NCI-H2171 (cell line): ENCODE measurements around the gene PDZD4.
"Not testable (repeated sequence)": the region's sequence is repeated elsewhere in the genome, so short reads cannot be mapped to it uniquely, and the experiment has no call there.

ENCODE experiments used
- DNase-seq: peaks from one replicate; lab custom pipeline; 2025; lab: John Stamatoyannopoulos, UW

PDZD4 gene

DNA sequence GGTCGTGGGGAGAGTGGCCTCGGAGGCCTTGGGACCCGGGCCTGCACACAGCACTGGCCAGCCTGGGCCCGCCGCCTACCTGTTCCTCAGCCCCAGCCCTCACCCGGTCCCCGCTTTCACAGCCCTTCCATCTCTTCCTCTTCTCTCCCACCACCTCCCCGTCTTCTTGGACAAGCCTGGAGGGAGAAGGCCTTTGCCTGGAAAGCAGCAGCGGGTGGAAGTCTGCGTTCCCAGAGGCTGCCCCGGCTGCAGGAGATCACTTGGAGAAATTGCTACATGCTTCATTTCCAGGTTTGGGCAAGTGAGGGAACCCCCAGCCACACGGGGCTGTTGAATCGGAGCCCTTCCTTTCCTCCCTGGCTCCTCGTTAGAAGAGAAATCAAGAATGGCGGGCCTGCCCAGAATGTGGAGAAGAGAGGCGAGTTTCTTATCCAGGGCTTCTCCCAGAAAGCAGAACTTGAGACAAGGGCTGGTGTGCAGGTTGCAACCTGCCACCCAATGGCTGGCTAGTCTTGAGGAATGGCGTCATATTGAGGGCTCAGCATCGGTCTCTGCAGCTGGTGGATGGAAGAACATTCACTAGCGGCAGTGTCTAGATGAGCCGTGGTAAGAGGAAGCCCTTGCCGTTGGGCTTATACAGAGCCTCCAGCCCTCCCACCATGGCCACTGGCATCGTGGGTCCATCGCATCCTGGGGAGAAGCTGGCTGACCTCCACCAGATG is 1.2 kb upstream of the PDZD4 start:
- no peak for DNase-seq

DNA sequence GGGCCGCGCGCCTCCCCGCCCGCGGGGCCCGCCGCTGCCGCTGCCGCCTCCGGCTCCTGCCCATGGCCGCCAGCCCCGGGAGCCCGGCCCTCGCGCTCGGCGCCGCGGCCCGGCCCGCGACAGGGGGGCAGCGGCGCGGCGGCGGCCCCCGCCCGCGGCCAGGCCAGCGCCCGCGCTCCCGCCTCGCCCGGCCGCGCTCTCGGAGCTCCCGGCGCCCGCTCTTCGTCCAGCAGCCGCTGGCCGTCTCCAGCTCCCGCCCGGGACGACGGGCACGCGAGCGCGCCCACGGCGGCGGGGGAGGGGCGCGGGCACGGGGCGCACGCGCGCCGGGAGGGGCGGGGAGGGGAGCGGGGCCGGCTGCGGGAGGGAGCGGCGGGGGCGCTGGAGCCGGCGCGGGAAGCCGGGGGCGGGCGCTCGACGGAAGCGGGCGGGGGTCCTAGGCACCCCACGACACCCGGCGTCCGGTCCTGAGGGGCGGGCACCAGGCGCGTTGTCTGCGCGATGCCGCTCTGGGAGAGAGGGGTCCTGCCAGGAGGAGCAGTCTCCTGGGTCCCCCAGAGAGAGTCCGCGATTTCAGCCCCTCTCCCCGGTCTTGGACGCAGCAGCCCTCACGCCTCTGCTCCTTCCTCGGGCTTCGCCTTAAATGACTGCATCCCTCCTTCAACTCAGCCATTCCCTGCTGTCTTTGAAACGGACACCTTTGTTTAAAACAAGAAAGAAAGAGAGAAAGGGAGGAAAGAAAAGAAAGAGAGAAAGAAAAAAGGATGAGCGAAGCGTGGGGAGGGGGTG is 490 bp upstream of the PDZD4 start:
- no peak for DNase-seq

DNA sequence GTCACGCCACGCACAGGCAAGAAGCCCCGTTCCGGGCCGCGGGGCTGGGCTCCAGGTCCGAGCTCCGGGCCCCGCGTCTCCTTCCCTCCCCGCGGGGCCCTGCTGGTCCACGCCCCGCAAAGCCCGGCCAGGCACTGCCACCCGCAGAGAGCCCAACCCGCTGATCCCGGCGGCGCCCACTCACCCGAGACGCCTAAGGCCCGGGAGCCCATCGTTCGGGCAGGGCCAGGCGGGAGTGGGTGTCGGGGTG is 870 bp downstream of the PDZD4 start:
- no peak for DNase-seq

DNA sequence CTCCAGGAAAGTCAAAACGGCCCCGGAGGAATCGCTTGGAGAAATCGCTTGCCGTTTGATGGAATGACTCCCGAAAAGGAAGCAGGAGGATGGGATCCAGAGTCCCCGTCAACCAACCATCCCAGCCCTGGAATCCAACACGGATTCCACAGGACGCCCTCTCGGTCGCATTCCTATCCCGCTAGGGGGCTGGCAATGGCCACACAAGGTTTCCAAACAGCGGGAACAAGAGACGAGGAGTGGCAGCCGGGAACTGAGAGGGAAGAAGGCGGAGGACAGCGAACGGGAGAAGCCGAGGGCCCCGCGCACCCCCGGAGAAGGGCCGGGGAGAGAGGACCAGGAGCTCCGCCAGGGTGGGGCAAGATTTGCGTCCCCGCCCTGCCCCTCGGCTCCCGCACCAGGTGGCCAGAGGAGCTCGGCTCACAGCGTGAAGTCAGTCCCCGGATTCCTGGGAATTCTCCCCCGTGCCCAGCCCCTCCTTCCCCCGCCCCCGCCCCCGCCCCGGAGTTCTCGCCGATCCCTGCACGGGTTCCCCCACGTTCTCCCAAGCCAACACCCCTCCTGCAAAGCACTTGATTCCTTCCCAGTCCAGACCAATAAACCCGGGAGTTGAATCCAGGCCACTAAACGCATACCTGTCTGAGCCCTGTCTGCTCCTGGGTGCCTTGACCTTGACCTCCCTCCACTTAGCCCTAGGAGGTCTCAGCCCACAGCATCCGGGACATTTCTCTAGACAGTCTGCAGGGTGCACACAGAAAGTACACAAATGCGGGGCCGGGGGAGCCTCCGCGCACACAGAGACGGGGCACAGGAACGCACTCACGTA is 1.4 kb downstream of the PDZD4 start:
- DNase-seq = no peak

DNA sequence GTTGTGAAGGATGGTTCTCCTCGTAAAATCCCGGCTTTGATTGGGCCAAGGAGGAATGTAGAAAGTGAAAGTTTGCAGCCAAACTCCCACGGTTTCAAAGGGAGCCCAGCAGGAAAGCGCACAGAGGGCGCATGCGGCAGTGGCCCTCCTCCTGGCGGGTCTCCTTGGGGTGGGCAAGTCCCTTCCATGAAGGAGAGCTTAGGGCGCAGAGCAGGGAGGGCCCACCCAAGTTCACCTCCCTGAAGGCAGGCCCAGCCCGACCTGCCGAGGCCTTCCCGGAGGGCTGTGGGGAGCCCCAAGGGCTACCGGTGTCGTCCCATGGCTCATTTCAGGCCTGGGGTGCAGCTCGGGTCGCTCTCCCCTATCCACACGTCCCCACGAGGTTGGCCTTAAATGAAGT is 2.0 kb downstream of the PDZD4 start:
- DNase-seq = no peak

DNA sequence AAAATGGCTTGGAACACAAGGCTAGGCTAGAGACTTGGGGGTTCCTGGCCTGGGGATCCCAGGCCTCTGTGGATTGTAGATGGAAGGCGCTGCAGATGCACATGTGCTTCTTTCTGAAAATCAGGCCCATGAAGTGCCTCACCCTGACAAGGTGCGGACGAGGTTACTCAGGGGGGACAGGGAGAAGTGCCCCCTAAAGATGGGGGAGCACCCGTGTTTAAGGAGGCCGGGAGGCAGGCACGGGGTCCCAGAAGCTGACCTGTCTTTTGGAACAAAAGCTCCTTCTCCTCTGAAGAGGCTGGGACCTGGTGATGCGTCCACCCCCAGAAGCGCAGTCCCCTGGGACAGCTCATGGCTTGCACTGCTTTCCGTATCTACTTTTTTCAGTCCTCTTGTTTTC is 2.4 kb downstream of the PDZD4 start:
- DNase-seq = no peak

DNA sequence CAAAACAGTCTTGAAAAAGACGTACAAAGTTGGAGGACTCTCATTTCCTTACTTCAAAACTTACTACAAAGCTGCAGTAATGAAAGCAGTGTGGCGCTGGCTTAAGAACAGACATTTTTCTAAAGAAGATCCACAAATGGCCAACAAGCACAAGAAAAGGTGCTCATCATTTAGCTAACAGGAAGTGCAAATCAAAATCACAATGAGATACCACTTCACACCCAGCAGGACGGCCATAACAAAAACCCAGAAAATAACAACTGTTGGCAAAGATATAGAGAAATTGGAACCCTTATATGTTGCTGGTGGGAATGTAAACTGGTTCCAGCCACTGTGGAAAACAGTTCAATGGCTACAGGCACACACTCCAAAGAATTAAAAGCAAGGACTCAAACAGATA is 3.3 kb downstream of the PDZD4 start:
- DNase-seq = no peak

DNA sequence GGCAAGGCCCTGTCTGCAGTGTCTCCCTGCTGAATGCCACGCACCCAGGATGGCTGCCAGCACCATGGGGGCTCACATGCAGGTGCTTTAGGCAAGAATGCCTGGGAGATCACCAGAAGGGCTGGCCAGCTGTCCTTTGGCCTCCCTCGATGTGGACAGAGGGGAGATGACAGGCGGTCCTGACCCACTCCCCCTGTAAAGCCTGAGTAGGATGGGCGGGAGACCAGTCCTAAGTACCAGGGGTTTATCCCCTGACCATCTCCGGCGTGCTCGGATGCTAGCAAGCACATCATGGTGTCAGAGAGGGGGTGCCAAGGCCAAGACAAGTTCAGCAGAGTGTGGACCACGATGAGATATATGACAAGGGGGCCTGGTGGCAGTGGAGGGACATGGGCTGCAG is 5.3 kb downstream of the PDZD4 start:
- no peak for DNase-seq

DNA sequence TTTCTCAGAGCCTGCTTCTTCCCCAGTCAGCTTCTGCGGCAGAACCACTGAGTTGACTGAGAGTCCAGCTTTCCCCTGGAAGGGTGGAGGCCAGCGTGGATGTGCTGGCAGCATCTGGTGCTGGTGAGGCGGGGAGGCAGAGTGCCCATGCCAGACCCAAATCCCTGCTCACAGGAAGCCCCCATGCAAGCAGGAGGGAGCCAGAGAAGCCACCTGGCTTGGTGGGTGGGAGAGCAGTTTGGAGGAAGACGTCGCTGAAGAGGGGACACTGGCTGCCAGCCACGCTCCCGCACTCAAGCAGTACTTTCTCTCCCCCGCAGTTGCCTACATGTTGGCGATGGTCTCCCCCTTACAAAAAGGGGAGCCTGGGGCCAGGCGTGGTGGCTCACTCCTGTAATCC is 6.0 kb downstream of the PDZD4 start:
- no peak for DNase-seq

DNA sequence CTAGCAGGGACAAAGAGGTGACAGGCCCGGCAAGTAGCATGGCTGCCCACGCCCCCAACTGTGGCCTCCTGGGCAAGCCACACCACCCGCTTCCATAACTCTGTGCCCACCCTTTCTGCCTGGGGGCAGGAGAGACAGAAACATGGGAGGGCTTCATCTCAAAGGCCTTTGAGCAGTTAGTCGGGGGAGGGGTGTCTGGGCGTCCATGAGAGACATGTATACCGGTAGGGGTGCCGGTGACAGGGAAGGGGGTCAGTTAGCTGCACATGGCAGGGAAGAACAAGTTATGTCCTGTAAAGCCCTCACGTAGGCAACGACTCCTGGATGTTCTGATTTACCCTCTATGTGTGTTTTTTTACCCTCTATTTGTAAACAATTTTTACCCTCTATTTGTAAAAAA is 9.3 kb downstream of the PDZD4 start:
- DNase-seq = no peak

DNA sequence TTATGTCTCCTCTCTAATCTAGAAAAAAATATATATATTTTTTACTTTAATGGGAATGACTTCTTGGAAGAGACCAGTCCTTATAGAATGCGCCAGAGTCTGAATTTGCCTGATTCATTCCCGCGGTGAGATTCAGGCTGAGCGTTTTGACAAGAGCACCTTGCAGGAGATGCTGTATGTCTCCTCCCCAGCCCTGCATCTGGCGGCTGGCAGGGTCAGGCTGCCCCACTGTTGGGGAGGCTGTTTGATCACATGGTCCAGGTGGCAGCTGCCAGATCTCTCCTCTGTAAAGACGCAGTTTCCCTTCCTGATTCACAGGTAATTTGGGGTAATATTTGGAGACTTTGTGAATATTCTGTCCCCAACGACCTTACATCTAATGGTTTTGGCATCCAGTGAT is 9.7 kb downstream of the PDZD4 start:
- peak; percentile 50 for DNase-seq

DNA sequence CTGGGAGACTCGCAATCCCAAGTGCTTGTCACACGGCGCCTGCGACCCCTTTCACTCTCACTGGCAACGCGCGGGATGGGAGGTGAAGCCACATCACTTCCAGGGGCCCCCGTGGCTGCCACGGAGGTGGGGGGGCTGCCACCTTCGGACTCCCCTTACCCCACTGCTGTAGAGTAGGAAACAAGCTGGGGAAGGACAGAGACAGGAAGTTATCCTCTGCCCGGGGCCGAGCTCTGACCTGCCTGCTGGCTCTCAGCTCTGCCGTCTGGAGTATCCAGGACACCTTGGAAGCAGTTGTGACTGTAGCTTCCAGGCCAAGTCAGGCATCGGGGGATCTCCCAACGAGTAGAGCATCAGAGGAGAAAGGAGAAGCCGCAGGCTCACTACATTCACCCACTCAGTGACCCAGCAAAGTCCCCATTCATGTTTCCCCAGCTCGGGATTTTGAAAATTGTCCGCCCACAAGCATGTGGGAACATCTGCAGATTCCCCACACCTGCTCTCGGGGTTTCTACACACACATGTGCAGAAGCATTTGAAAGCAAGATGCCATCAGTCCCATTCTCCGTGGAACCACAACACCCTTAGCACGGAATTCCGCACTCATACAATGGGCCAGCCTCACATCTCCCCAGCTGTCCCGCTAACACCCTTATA is 10.8 kb downstream of the PDZD4 start:
- no peak for DNase-seq

DNA sequence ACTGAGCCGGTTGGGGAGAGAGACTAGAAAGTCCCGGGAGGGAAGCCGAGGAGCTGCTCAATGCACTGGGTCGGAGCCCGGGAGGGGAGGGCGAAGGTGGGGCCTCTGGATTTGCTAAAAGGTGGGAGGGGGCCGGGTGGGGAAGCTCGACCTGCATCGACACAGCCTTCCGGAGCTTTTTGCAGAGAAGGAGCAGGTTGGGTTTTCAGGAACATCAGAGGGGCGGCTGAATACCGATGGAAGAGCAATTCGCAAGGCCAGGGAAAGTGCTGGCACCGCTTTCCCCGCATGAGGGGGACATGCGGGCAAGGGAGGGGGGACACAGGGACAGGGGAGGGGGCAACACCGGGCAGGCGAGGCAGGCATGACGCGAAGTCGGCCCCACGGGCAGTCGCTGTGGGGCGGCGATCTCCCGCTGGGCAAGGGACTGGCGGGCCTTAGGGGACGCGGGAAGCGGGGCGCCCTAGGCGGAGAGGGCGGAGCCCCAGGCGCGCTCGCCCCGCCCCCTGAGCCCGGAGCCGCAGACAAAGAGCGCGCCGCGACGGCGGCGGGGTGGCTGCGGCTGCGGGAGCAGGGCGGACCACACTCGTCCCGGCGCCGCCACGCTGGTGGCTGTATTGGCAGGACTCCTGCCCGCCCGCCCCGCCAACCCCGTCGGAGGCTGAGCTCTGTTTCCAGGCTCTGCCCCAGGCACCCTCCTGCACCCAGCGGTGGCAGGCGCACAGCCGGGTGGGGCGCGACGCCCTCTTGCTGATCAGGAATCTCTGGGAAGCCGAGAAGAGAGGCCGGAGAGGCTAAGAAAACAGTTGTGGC is 11.6 kb downstream of the PDZD4 start:
- peak; percentile 37 for DNase-seq

DNA sequence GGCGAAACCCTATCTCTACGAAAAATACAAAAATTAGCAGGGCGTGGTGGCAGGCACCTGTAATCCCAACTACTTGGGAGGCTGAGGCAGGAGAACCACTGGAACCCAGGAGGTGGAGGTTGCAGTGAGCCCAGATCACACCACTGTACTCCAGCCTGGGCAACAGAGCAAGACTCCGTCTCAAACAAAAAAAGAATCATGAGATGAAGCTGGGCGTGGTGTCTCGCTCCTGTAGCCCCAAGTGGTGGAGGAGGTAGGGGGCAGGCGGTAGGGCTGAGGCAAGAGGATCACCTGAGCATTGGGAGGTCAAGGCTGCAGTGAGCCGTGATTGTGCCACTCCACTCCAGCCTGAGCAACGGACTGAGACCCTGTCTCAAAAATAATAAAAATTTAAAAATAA is 12.3 kb downstream of the PDZD4 start:
- not testable (repeated sequence) for DNase-seq

DNA sequence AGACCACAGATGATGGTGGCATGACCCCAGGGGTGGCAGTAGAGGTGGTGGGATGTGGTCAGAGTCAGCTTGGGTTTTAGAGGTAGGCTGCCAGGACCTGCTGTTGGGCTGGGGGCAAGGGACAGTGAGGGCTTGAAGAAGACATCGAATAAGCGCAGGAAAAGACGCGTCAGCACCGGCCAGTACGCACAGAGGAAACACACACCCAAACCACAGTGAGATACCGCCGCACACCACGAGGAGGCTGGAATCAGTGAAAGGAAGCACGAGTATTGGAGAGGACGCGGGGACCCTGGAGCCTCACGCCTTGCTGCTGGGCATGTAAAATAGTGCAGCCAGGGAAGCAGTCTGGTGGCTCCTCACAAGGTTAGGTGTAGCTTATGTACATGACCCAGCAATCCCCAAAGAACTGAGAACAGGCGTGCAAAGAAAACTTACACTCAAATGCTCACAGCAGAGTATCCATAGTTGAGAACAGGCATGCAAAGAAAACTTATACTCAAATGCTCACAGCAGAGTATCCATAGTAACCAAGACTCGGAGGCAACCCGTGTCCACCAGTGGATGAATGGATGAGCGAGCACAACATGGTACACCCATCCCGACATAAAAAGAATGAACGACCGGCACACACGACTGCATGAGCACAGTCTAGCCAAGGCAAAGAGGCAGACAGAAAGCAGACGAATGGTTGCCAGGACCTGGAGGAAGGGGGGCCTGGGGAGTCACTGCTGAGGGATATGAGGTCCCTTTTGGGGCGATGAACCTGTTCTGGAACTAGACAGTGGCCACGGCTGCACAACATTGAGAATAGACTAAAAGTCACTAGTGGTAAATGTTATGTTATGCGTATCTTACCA is 13.3 kb downstream of the PDZD4 start:
- DNase-seq = no peak

DNA sequence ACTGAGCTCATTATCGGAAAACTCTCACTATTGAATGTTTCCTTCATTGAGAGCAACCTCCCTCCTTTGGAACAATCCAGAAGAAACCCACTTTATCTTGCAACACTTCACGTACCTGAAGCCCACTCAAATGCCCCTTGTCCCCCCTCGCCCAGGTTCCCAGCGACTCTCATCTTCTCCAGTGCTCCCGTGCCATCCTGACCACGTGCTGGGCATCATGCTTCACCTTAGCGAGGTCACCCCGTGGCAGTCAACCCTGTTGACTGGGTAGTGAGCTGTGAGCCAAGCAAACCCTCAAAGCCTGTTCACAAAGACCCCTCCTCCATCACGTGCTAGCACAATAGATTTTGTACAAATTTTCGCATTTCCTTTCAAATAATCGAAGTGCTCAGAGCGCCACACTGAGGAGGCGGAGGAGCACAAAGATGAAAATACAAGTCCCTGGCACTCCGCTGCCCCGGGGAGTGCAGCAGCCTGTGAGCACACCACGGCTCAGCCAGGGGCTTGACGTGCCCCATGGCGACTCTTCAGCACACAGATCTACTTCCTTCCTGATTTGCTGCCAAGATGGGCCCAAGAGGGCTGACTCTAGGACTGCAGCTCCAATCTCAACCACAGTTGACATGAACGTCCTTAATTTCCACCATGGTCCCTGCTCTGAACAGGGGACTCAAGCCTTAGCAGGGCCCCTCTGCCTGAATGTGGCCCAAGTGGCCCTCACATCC is 15.6 kb downstream of the PDZD4 start:
- no peak for DNase-seq

DNA sequence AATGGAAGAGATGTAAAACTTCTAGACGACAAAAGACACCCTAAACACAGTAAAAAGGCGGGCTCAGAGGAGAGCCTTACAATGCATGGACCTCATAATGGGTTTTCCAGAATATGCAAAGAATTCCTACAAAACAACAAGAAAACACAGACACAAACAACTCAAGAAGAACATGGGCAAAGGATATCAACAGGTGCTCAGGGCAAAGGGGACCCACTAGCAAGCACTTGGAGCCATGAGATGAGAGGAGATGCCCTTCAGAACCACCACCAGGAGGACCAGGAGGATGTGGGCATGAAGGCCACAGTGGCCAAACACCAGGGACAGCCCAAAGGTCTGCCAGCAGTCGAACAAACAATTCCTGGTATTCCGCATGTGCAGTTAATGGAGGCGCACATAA is 17.2 kb downstream of the PDZD4 start:
- no peak for DNase-seq

DNA sequence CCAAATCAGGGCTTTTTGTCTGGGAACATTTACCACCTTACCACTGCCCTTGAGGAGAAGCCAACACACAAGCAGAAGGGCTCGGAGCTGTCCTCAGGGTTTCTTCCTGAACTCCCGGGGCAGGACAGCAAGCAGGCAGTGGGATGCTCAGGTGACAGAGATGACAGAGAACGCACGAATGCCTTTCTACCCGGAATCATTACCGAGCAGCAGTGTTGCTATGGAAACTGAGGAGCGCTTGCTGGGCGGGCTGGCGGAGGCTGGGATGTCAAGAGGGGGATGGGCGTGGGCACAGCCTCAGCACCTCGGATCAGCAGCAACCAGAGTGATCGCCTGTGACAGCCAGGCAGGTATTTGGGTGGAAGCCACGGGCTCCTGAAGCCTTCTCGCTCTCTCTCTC is 18.1 kb downstream of the PDZD4 start:
- DNase-seq = no peak

DNA sequence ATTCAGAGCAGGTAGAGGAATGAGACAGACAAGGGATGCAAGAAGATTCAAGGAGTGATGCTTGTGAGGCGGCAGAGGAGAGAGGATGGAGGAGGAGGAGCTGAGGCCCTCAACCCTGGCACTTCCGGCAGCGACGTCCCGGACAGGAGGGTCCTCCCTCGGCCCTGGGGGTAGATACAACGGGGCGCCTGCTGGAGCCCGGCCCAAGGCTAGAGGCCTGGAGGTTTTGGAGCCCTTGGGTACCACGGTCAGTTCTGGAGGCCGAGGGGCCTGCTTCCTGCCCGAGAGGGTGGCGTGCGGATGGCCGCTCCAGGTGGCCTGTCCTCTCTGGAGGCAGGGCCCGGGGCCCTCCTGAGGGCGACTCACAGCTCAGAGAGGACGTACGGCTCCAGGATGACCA is 22.4 kb downstream of the PDZD4 start:
- no peak for DNase-seq

DNA sequence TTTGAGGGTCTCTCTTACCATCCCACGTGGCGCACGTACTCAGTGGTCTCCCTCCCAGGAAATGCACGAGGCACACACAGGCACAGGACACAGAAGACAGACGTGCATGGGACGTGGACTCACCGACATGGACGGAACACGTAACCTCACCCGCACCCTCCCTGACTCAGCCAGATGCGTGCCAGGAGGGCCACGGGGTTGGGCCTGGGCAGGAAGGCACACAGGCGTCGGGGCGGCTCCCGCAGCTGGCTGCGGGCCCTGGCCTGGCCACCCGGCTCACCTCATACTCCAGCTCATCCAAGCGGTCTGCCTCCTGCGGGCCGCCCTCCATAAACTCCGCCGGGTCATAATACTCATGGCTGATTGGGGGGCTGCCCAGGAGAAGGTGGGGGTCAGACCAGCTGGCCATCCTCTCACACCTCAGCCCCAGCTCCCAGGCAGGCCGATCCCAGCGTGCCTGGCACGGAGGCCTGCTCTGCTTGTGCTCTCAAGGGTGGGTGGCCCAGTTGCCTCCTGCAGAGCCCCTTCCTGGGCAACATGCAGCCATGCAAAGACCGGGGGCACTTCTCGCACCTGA is 23.3 kb downstream of the PDZD4 start:
- DNase-seq = no peak
